ENCODE results near the gene DLX3. TPM values are rescaled to one million over a fixed set of nuclear protein-coding genes. Genes with fewer than 3 reads are reported as not detected.

The DLX3 gene
- total RNA-seq, 4 donors from 2014 or later, result 0.34 TPM; not detected in 3

DNA sequence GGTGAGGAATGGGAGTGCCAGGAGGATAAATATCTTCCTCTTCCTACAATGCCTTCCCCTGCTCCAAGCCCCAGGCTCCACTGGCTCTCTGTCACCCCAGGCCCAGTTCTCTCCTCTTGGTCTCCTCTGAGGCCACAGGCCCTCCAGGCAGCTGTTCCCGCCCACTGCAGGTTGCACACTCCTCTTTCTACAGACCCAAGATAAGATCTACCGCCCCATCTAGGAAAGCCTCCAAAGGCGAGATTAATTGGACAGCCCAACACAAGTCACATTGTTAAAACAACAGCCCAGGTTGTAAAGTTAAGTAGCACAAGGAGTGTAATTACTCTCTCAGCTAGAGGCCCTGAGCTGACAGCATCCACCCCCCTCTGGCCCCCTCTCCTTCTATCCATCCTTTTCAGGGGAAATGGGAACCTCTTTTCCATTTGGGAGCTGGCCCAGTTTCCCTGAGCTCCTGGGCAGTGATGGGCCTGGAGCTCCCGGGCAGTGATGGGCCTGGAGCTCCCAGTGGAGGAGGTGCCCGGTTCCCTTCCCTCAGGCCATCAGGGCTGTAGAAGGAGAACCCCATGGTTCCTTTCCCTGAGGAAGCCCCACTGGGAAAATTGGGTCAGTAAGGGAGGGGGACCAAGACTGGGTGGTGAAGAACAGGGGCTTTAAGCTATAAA, 18.7 kb downstream of the DLX3 start:
- TF ChIP-seq CTCF (IDR thresholded peaks at IDR 0.05; ENCODE audit: low read depth), result no peak

- TF ChIP-seq CTCF (IDR thresholded peaks at IDR 0.05; ENCODE audit: low read depth), result no peak
These were observed 19.5 kb downstream of the DLX3 start for GRCh38 chr17:49975531-49975930.

DNA sequence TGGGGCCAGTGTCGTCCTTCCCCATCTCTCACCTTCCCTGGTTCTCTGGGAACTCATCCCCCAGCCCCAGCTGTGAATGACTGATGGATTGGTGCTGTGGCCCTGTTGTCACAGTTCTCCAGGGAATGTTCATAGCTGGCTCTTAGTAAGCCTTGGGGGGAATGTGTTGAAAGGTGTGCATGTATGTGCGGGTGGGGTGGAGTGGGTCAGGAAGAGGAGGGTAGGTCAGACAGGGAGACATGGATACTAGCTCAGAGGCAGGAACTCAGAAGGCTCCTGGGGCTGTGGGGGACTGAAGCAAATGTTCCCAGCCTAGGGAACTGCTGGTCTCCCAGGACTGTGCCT, 21.8 kb downstream of the DLX3 start:
- TF ChIP-seq CTCF (IDR thresholded peaks at IDR 0.05; ENCODE audit: low read depth), result no peak

DNA sequence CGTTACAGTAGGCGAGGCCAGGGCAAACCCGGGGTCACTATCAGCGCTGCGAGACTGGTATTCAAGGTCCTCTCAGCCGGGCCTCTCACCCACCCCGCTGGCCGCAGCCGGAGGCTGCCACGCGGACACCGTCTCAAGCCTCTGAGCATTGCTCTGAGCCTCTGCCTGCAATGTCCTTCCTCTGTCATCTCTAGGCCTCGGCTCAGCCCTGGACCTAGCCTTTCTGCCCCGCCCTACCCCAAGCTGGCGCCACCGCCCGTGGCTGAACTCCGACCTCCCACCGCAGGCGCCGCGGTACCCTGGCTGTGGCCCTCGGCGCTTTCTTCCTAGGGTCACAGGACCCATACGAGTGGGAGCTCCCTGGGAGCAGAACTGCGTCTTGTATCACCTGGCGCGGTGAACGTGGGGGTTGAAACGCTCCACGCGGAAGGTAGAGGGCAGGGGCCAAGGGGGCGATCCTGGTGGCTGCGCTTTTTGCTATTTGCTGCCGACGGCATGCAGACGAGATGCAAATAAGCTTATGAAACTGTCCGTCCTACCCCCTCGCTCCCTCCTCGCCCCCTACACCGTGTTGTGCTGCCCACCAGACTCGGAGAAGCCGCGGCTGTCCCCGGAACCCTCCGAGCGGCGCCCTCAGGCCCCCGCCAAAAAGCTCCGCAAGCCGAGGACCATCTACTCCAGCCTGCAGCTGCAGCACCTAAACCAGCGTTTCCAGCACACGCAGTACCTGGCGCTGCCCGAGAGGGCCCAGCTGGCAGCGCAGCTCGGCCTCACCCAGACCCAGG, 22.3 kb downstream of the DLX3 start:
- no peak for TF ChIP-seq CTCF (IDR thresholded peaks at IDR 0.05; ENCODE audit: low read depth)

GRCh38 chr17:49971848-49972485, 23.1 kb downstream of the DLX3 start:
- no peak for TF ChIP-seq CTCF (IDR thresholded peaks at IDR 0.05; ENCODE audit: low read depth)

DNA sequence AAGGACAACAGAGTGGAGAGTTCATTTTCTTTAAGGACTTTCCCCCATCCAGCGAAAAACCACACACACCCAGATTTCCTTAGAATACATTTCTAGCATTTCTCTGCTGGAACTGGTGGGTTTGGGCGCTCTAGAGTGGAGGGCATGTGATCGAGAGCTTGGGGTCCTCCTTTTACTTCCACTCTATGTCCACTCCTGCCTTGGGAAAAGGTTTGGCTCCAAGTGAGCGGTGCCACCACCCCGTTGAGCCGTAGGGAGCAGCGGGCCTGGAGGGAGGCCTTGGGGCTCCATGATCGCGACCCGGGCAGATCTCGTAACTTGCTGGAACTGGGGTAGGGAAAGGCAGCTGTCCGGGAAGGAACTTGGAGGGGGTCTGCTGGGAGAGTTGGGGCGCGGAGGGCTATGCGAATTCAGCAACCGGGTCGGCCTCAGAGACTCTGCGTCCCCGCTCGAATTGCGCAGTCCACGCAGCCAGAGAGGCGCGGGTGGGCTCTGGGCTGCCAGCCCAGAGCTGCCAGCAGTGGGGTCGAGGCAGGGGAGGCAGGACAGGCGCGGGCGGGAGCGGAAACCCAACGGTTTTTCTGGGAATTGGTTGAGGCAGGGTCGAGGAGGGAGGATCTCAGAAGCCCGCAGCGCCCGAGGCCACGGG, 23.7 kb downstream of the DLX3 start:
- TF ChIP-seq CTCF (IDR thresholded peaks at IDR 0.05; ENCODE audit: low read depth), result no peak

GRCh38 chr17:49970498-49970897, 24.5 kb downstream of the DLX3 start:
- TF ChIP-seq CTCF (IDR thresholded peaks at IDR 0.05; ENCODE audit: low read depth), result no peak
